GM23248 (cell line): ENCODE data around the gene UBASH3A.

Source experiments
- EZH2 ChIP-seq: fragments of 200-600 bp; sonication (generic); IDR thresholded peaks from 2 replicates; pipeline ENCODE4 v1.6.1; 2018; ENCODE audit warnings: antibody characterized with exemption, mild to moderate bottlenecking; ENCODE audit not compliant: insufficient read depth, poor library complexity, severe bottlenecking
- EZH2phosphoT487 ChIP-seq: fragments of 200-600 bp; sonication (generic); IDR thresholded peaks from 2 replicates; pipeline ENCODE4 v1.6.1; 2018; ENCODE audit warnings: antibody characterized with exemption, moderate library complexity, mild to moderate bottlenecking, low read depth; ENCODE audit not compliant: insufficient read depth

DNA sequence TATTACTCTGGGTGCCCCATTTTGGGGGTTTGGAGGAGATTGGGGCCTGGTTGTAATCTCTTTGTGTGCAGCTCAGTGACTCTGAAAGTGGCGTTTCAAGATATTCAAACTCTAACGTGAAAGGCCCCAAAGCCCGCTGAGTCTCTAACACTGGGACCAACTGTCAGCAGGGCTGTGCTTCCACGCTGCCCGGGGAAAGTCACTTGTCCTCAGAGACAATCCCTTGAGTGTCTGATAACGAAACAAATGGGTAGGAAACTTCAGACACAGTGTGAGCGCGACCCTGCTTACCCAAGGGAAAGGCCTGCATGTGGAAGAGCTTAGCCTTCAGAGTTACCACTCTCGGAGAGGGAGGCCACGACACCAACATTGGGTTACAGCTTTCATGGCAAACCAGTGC is 837 bp downstream of the UBASH3A start:
- no peak for TF ChIP-seq EZH2phosphoT487
- TF ChIP-seq EZH2 = no peak
